WTC11 (cell line): ENCODE measurements around the gene CACNG1. TPM values are rescaled to one million over a fixed set of nuclear protein-coding genes. Genes with fewer than 3 reads are reported as not detected.
A peak's percentile ranks its signal among the peaks of the same experiment; 100 is the strongest.

ENCODE experiments used
- ATAC-seq: fragments of 200-7000 bp; cut with Tn5 transposase; 2 replicates; pipeline ENCODE4 v1.10.0; 2021; ENCODE audit warnings: mild to moderate bottlenecking, moderate library complexity
- CTCF ChIA-PET: fragments of 300-600 bp; sonication (Branson Sonifier 250); formaldehyde crosslinking; loops from one replicate; lab custom pipeline; 2021; ENCODE audit warnings: antibody characterized with exemption; lab: Charles Lee
- POLR2A ChIA-PET: fragments of 350-600 bp; sonication (Branson Sonifier 250); formaldehyde crosslinking; loops from one replicate; lab custom pipeline; 2021; ENCODE audit warnings: antibody characterized with exemption; lab: Charles Lee
- DNase-seq: peaks from one replicate; pipeline ENCODE4 v3.0.0; 2021; ENCODE audit warnings: low spot score
- H3K27ac Mint-ChIP-seq: 2 replicates; pipeline ENCODE4 v1.8.0; 2021; ENCODE audit warnings: mixed read lengths
- H3K27me3 Mint-ChIP-seq: 2 replicates; pipeline ENCODE4 v1.8.0; 2021; ENCODE audit warnings: low read depth, mild to moderate bottlenecking, moderate library complexity, mixed read lengths
- H3K36me3 Mint-ChIP-seq: 2 replicates; pipeline ENCODE4 v1.8.0; 2021; ENCODE audit warnings: mixed read lengths
- H3K4me1 Mint-ChIP-seq: 2 replicates; pipeline ENCODE4 v1.8.0; 2022; ENCODE audit warnings: mixed read lengths
- H3K4me3 Mint-ChIP-seq: 2 replicates; pipeline ENCODE4 v1.8.0; 2021; ENCODE audit warnings: mild to moderate bottlenecking, moderate library complexity, mixed read lengths
- H3K9me3 Mint-ChIP-seq: 2 replicates; pipeline ENCODE4 v1.8.0; 2021; ENCODE audit warnings: mixed read lengths
- ATF1 ChIP-seq: sonication (generic); formaldehyde crosslinking; IDR thresholded peaks from 2 replicates; pipeline ENCODE4 v1.8.1; 2023; ENCODE audit warnings: mild to moderate bottlenecking, moderate library complexity, missing genetic modification reagents
- CBFB ChIP-seq: sonication (generic); formaldehyde crosslinking; IDR thresholded peaks from 2 replicates; pipeline ENCODE4 v1.8.1; 2022; ENCODE audit warnings: mild to moderate bottlenecking, low read depth, missing genetic modification reagents
- CDX4 ChIP-seq: fragments of 250-450 bp; sonication (Bioruptor Pico); IDR thresholded peaks from 2 replicates; pipeline ENCODE4 v1.9.0; 2021; ENCODE audit warnings: moderate library complexity, mild to moderate bottlenecking, inconsistent platforms, borderline replicate concordance
- ELF4 ChIP-seq: sonication (generic); formaldehyde crosslinking; IDR thresholded peaks from 2 replicates; pipeline ENCODE4 v1.8.1; 2022; ENCODE audit warnings: low read depth, mild to moderate bottlenecking, moderate library complexity, missing genetic modification reagents
- ESRRA ChIP-seq: sonication (generic); formaldehyde crosslinking; IDR thresholded peaks from 2 replicates; pipeline ENCODE4 v1.8.1; 2022; ENCODE audit warnings: mild to moderate bottlenecking, missing genetic modification reagents, borderline replicate concordance
- ETV6 ChIP-seq: sonication (generic); formaldehyde crosslinking; IDR thresholded peaks from 2 replicates; pipeline ENCODE4 v1.8.1; 2022; ENCODE audit warnings: mild to moderate bottlenecking, missing genetic modification reagents
- FOXK1 ChIP-seq: sonication (generic); formaldehyde crosslinking; IDR thresholded peaks from 2 replicates; pipeline ENCODE4 v1.8.0; 2022; ENCODE audit warnings: mild to moderate bottlenecking, moderate library complexity, missing genetic modification reagents
- FOXP1 ChIP-seq: sonication (generic); formaldehyde crosslinking; IDR thresholded peaks from 2 replicates; pipeline ENCODE4 v1.8.0; 2022; ENCODE audit warnings: missing genetic modification reagents, mild to moderate bottlenecking, moderate library complexity, borderline replicate concordance
- GRHL2 ChIP-seq: fragments of 250-450 bp; sonication (Bioruptor Pico); IDR thresholded peaks from 2 replicates; pipeline ENCODE4 v1.8.0; 2022; ENCODE audit warnings: mild to moderate bottlenecking, moderate library complexity; ENCODE audit not compliant: insufficient replicate concordance, severe bottlenecking
- NFE2L1 ChIP-seq: sonication (generic); formaldehyde crosslinking; IDR thresholded peaks from 2 replicates; pipeline ENCODE4 v1.8.1; 2023; ENCODE audit warnings: missing genetic modification reagents
- PRRX2 ChIP-seq: fragments of 250-450 bp; sonication (Bioruptor Pico); IDR thresholded peaks from 2 replicates; pipeline ENCODE4 v1.8.0; 2021; ENCODE audit warnings: mild to moderate bottlenecking
- SMAD3 ChIP-seq: sonication (generic); formaldehyde crosslinking; IDR thresholded peaks from 2 replicates; pipeline ENCODE4 v1.8.0; 2022; ENCODE audit warnings: missing genetic modification reagents, mild to moderate bottlenecking, borderline replicate concordance
- SP1 ChIP-seq: sonication (generic); formaldehyde crosslinking; conservative IDR thresholded peaks from 2 replicates; pipeline ENCODE4 v1.8.1; 2022; ENCODE audit warnings: missing genetic modification reagents
- TCF7 ChIP-seq: sonication (generic); formaldehyde crosslinking; IDR thresholded peaks from 2 replicates; pipeline ENCODE4 v1.8.0; 2022; ENCODE audit warnings: mild to moderate bottlenecking, low read depth, missing genetic modification reagents, moderate library complexity
- TEAD1 ChIP-seq: sonication (generic); formaldehyde crosslinking; IDR thresholded peaks from 2 replicates; pipeline ENCODE4 v1.8.0; 2022; ENCODE audit warnings: mild to moderate bottlenecking, missing genetic modification reagents
- TP53 ChIP-seq: sonication (generic); formaldehyde crosslinking; IDR thresholded peaks from 2 replicates; pipeline ENCODE4 v1.8.1; 2023; ENCODE audit warnings: mild to moderate bottlenecking, missing genetic modification reagents
- ZBTB21 ChIP-seq: sonication (generic); formaldehyde crosslinking; IDR thresholded peaks from 2 replicates; pipeline ENCODE4 v1.8.1; 2023; ENCODE audit warnings: mild to moderate bottlenecking, missing genetic modification reagents, borderline replicate concordance
- ZNF121 ChIP-seq: sonication (generic); formaldehyde crosslinking; IDR thresholded peaks from 2 replicates; pipeline ENCODE4 v1.8.0; 2023; ENCODE audit warnings: missing genetic modification reagents
- ZNF219 ChIP-seq: sonication (generic); formaldehyde crosslinking; IDR thresholded peaks from 2 replicates; pipeline ENCODE4 v1.8.0; 2023; ENCODE audit warnings: missing genetic modification reagents, mild to moderate bottlenecking, borderline replicate concordance
- ZNF232 ChIP-seq: sonication (generic); formaldehyde crosslinking; IDR thresholded peaks from 2 replicates; pipeline ENCODE4 v1.8.0; 2022; ENCODE audit warnings: mild to moderate bottlenecking, missing genetic modification reagents
- ZNF425 ChIP-seq: fragments of 250-450 bp; sonication (Bioruptor Pico); conservative IDR thresholded peaks from 2 replicates; pipeline ENCODE4 v1.9.0; 2021; ENCODE audit warnings: mild to moderate bottlenecking
- total RNA-seq: library from RNA; stranded (reverse); gene quantifications from 3 replicates; pipeline ENCODE4 v1.2.3, GENCODE V29; 2021
- TF ChIP-seq, protein P1 (sequence below): sonication (generic); formaldehyde crosslinking; IDR thresholded peaks from 2 replicates; pipeline ENCODE4 v1.8.1; 2023; ENCODE audit warnings: mild to moderate bottlenecking, moderate library complexity, missing genetic modification reagents
- TF ChIP-seq, protein P2 (sequence below): fragments of 200-600 bp; IDR thresholded peaks from 2 replicates; pipeline ENCODE4 v1.8.0; 2022; ENCODE audit warnings: antibody characterized with exemption
- TF ChIP-seq, protein P3 (sequence below): fragments of 250-450 bp; sonication (Bioruptor Pico); IDR thresholded peaks from 2 replicates; pipeline ENCODE4 v2.1.2; 2022; ENCODE audit warnings: mild to moderate bottlenecking, moderate library complexity

The CACNG1 gene
- total RNA-seq, 1 experiment from 2014 or later, result not detected

DNA sequence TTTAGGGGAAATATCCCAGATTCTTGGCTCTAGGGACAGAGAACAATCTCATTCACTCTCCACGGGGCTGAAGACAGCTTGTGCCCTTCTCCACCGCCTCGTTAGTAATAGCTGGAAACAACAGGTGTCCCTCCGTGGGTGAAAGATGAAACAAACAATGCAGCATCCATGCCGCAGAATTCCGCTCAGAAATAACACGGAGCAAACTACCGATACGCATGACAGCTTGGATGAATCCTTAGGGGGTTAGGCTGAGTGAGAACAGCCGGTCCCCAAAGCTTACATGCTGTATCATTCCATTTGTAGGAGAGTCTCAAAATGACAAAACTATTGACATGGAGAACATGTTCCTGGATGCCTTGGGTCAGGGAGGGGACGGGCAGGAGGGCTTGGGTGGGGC is 29.4 kb upstream of the CACNG1 start (continued):
- TF ChIP-seq ZNF425 (CRISPR knock-in tag) (no peak), TCF7 (CRISPR knock-in tag) (no peak), PRRX2 (CRISPR knock-in tag) (no peak), GRHL2 (CRISPR knock-in tag) (no peak), CDX4 (no peak)
- TF ChIP-seq, all 79 proteins: peak for 0

DNA sequence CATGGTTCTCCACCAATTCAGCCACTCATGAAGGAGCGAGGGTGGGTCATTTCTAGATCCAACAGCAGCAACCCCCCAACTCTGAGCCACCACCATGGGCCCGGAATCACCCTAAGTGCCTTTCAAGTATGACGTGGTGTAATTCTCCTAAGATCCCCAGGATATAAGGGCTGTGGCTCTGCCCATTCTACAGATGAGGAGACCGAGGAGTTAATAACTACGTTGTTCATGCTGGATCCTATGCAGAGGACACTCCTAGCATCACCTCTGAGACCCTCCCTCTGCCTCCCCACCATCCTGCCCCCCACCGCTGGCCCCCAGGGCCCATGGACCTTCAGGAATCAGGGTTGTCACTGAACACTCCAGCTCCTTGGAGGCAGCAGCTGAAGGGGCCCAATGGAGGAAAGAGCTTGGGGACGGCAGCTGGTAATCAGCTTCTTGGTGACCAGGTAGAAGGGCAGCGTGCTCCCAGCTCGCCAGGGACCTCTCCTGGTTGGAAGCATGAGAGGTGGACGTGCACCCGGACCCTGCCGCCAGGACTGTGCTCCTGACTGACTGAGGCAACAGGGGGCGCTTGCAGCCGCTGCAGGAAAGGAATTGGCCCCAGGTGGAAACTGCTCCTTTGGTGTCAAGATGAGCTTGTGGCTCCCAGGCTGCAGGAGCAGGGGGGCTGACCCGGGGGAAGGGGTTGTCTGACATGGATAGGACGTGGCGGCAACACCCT is 28.2 kb upstream of the CACNG1 start:
- no peaks in the 10 kb centered on the region for H3K9me3 Mint-ChIP-seq
- peak; percentile 91 for ATAC-seq
- H3K4me3 Mint-ChIP-seq, result no peak overlapping the region
- H3K27me3 Mint-ChIP-seq, result no peaks in the 10 kb centered on the region
- CTCF ChIA-PET, result interaction anchor here (0.5 to 2.4 kb wide), 64 partner anchors 9 to 1105 kb away, joined by 3 to 25 read pairs (median 5); partner anchors contain the start of gene CACNG1
- no peak for TF ChIP-seq ZNF232 (CRISPR knock-in tag)
- TF ChIP-seq, protein P1, sequence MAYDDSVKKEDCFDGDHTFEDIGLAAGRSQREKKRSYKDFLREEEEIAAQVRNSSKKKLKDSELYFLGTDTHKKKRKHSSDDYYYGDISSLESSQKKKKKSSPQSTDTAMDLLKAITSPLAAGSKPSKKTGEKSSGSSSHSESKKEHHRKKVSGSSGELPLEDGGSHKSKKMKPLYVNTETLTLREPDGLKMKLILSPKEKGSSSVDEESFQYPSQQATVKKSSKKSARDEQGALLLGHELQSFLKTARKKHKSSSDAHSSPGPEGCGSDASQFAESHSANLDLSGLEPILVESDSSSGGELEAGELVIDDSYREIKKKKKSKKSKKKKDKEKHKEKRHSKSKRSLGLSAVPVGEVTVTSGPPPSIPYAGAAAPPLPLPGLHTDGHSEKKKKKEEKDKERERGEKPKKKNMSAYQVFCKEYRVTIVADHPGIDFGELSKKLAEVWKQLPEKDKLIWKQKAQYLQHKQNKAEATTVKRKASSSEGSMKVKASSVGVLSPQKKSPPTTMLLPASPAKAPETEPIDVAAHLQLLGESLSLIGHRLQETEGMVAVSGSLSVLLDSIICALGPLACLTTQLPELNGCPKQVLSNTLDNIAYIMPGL, result peak; percentile 40; the same call in 1 of the 2 replicates
- 0 out of 2 replicates have a peak, but pooled peaks have one; percentile 21 for TF ChIP-seq FOXK1 (CRISPR knock-in tag)
- no peak for TF ChIP-seq TEAD1
- TF ChIP-seq ELF4, result no peak
- TF ChIP-seq, protein P2, sequence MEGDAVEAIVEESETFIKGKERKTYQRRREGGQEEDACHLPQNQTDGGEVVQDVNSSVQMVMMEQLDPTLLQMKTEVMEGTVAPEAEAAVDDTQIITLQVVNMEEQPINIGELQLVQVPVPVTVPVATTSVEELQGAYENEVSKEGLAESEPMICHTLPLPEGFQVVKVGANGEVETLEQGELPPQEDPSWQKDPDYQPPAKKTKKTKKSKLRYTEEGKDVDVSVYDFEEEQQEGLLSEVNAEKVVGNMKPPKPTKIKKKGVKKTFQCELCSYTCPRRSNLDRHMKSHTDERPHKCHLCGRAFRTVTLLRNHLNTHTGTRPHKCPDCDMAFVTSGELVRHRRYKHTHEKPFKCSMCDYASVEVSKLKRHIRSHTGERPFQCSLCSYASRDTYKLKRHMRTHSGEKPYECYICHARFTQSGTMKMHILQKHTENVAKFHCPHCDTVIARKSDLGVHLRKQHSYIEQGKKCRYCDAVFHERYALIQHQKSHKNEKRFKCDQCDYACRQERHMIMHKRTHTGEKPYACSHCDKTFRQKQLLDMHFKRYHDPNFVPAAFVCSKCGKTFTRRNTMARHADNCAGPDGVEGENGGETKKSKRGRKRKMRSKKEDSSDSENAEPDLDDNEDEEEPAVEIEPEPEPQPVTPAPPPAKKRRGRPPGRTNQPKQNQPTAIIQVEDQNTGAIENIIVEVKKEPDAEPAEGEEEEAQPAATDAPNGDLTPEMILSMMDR, result peak; percentile 33; the same call in 1 of the 2 replicates
- 0 out of 2 replicates have a peak, but pooled peaks have one; percentile 23 for TF ChIP-seq SP1 (CRISPR knock-in tag)
- TF ChIP-seq, all 79 proteins: peak for 4
- POLR2A ChIA-PET, result no interaction called here
- Mint-ChIP-seq H3K36me3 (no peaks in the 10 kb centered on the region), H3K27ac (no peak overlapping the region), H3K4me1 (peaks cover 4% of the 10 kb centered on the region)
- peak; percentile 78 for DNase-seq

GRCh38 chr17:67017910-67018309 is 26.4 kb upstream of the CACNG1 start:
- no peaks in the 10 kb centered on the region for H3K36me3 Mint-ChIP-seq
- H3K4me1 Mint-ChIP-seq, result peaks cover 4% of the 10 kb centered on the region
- TF ChIP-seq ZNF219 (CRISPR knock-in tag), result no peak
- no peak for TF ChIP-seq ZNF121
- no peak for TF ChIP-seq TP53 (CRISPR knock-in tag)
- TF ChIP-seq CBFB, result no peak
- no peak for TF ChIP-seq NFE2L1
- TF ChIP-seq ZNF425 (CRISPR knock-in tag), result no peak
- TF ChIP-seq, protein P3, sequence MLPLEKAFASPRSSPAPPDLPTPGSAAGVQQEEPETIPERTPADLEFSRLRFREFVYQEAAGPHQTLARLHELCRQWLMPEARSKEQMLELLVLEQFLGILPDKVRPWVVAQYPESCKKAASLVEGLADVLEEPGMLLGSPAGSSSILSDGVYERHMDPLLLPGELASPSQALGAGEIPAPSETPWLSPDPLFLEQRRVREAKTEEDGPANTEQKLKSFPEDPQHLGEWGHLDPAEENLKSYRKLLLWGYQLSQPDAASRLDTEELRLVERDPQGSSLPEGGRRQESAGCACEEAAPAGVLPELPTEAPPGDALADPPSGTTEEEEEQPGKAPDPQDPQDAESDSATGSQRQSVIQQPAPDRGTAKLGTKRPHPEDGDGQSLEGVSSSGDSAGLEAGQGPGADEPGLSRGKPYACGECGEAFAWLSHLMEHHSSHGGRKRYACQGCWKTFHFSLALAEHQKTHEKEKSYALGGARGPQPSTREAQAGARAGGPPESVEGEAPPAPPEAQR (CRISPR knock-in tag), result no peak
- no peak for TF ChIP-seq ESRRA (CRISPR knock-in tag)
- TF ChIP-seq ETV6, result no peak
- TF ChIP-seq FOXP1 (CRISPR knock-in tag), result no peak
- no peak for TF ChIP-seq ATF1 (CRISPR knock-in tag)
- TF ChIP-seq SMAD3 (CRISPR knock-in tag), result no peak
- no peak for TF ChIP-seq PRRX2 (CRISPR knock-in tag)
- TF ChIP-seq ZBTB21 (CRISPR knock-in tag), result no peak
- TF ChIP-seq, all 79 proteins: peak for 0
- POLR2A ChIA-PET, result no interaction called here
- DNase-seq (no peak), ATAC-seq (no peak)
- H3K27ac Mint-ChIP-seq, result no peak overlapping the region
- no peaks in the 10 kb centered on the region for H3K9me3 Mint-ChIP-seq
- no peaks in the 10 kb centered on the region for H3K27me3 Mint-ChIP-seq
- CTCF ChIA-PET, result interaction anchor here (2.4 kb wide), 1 partner anchor 163 kb away, joined by 9 read pairs; no protein-coding TSS in a partner anchor
- H3K4me3 Mint-ChIP-seq, result no peak overlapping the region
